GM10266 (cell line): ENCODE data around the gene ABHD14A.
A peak's percentile ranks its signal among the peaks of the same experiment; 100 is the strongest.

Source experiments
- DNase-seq: peaks from one replicate; pipeline ENCODE4 v3.0.0; 2012; ENCODE audit errors: extremely low spot score
- CTCF ChIP-seq: IDR thresholded peaks from 2 replicates; pipeline ENCODE4 v1.5.1; 2012; ENCODE audit warnings: mild to moderate bottlenecking, low read depth; ENCODE audit not compliant: control insufficient read depth, insufficient read depth; ENCODE audit errors: missing control alignments

The ABHD14A gene

GRCh38 chr3:51937611-51938450 is 37.0 kb upstream of the ABHD14A start:
- no peak for DNase-seq

GRCh38 chr3:51938780-51939425 is 36.0 kb upstream of the ABHD14A start:
- DNase-seq: no peak
- TF ChIP-seq CTCF: no peak

More at GRCh38 chr3:51937611-51938450, 37.0 kb upstream of the ABHD14A start:
- no peak for TF ChIP-seq CTCF

- no peak for TF ChIP-seq CTCF
Observed at GRCh38 chr3:51940648-51941462, 34.0 kb upstream of the ABHD14A start.

GRCh38 chr3:51941463-51941797 is 33.4 kb upstream of the ABHD14A start:
- TF ChIP-seq CTCF: no peak
- DNase-seq: no peak

More at GRCh38 chr3:51940648-51941462, 34.0 kb upstream of the ABHD14A start:
- no peak for DNase-seq

GRCh38 chr3:51941798-51942602 is 32.9 kb upstream of the ABHD14A start, which contains the start of the genes PARP3 and RRP9:
Gene PARP3 (plus strand): TSS chr3:51942363. CDS start chr3:51943356, 993 bp downstream.
Gene RRP9 (minus strand): TSS chr3:51941904. CDS start chr3:51941867, 37 bp downstream.
- TF ChIP-seq CTCF: peak; percentile 98

GRCh38 chr3:51942603-51943450 is 32.0 kb upstream of the ABHD14A start:
- no peak for TF ChIP-seq CTCF
- peak; percentile 86 for DNase-seq

More at GRCh38 chr3:51941798-51942602, 32.9 kb upstream of the ABHD14A start, which contains the start of the genes PARP3 and RRP9:
- DNase-seq: peak; percentile 98
